HEK293T (cell line): ENCODE results near the gene DEFB114.

Source experiments
- BHLHE40 ChIP-seq: fragments of 450-650 bp; IDR thresholded peaks from 2 replicates; pipeline ENCODE4 v1.6.1; 2016; ENCODE audit warnings: mild to moderate bottlenecking, moderate library complexity, borderline replicate concordance
- ELF4 ChIP-seq: fragments of 450-650 bp; IDR thresholded peaks from 2 replicates; pipeline ENCODE4 v1.6.1; 2017; ENCODE audit warnings: antibody characterized with exemption
- FOXA1 ChIP-seq: fragments of 450-650 bp; IDR thresholded peaks from 2 replicates; pipeline ENCODE4 v1.6.1; 2016; ENCODE audit warnings: mild to moderate bottlenecking
- FOXK2 ChIP-seq: fragments of 450-650 bp; IDR thresholded peaks from 2 replicates; pipeline ENCODE4 v1.6.1; 2016; ENCODE audit warnings: mild to moderate bottlenecking
- FOXM1 ChIP-seq: fragments of 450-650 bp; IDR thresholded peaks from 2 replicates; pipeline ENCODE4 v1.6.1; 2017; ENCODE audit warnings: mild to moderate bottlenecking, borderline replicate concordance
- HDGF ChIP-seq: fragments of 450-650 bp; IDR thresholded peaks from 2 replicates; pipeline ENCODE4 v1.6.1; 2017; ENCODE audit warnings: antibody characterized with exemption, borderline replicate concordance
- L3MBTL2 ChIP-seq: fragments of 450-650 bp; conservative IDR thresholded peaks from 2 replicates; pipeline ENCODE4 v1.6.1; 2016; ENCODE audit warnings: mild to moderate bottlenecking
- LEF1 ChIP-seq: fragments of 450-650 bp; IDR thresholded peaks from 2 replicates; pipeline ENCODE4 v1.6.1; 2017; ENCODE audit warnings: mild to moderate bottlenecking, borderline replicate concordance
- NFRKB ChIP-seq: fragments of 450-650 bp; IDR thresholded peaks from 2 replicates; pipeline ENCODE4 v1.6.1; 2016; ENCODE audit warnings: mild to moderate bottlenecking, moderate library complexity
- PKNOX1 ChIP-seq: fragments of 450-650 bp; IDR thresholded peaks from 2 replicates; pipeline ENCODE4 v1.6.1; 2016
- SP1 ChIP-seq: fragments of 450-650 bp; IDR thresholded peaks from 2 replicates; pipeline ENCODE4 v1.6.1; 2017
- SUZ12 ChIP-seq: fragments of 450-650 bp; IDR thresholded peaks from 2 replicates; pipeline ENCODE4 v1.6.1; 2016; ENCODE audit warnings: mild to moderate bottlenecking
- TARDBP ChIP-seq: fragments of 450-650 bp; IDR thresholded peaks from 2 replicates; pipeline ENCODE4 v1.6.1; 2016
- ZNF384 ChIP-seq: fragments of 450-650 bp; IDR thresholded peaks from 2 replicates; pipeline ENCODE4 v1.6.1; 2016

GRCh38 chr6:49966823-49967222, 2.9 kb upstream of the DEFB114 start:
- no peak for TF ChIP-seq L3MBTL2
- no peak for TF ChIP-seq BHLHE40
- TF ChIP-seq FOXK2, result no peak
- TF ChIP-seq NFRKB, result no peak
- TF ChIP-seq SUZ12, result no peak
- TF ChIP-seq FOXA1, result no peak
- no peak for TF ChIP-seq TARDBP
- no peak for TF ChIP-seq ELF4
- no peak for TF ChIP-seq HDGF
- no peak for TF ChIP-seq ZNF384
- TF ChIP-seq FOXM1, result no peak
- TF ChIP-seq LEF1, result no peak
- TF ChIP-seq SP1, result no peak
- TF ChIP-seq PKNOX1, result no peak
